Epidermal melanocyte (primary cell): ENCODE measurements around the gene CDC14B.
A peak's percentile ranks its signal among the peaks of the same experiment; 100 is the strongest.
"Not testable (repeated sequence)": the region's sequence is repeated elsewhere in the genome, so short reads cannot be mapped to it uniquely, and the experiment has no call there.

Source experiments
- DNase-seq: peaks from one replicate; pipeline ENCODE4 v3.0.0; 2011; ENCODE audit warnings: low spot score; ENCODE audit not compliant: insufficient read length

CDC14B gene

GRCh38 chr9:96587338-96588315, 32.0 kb downstream of the CDC14B start:
- no peak for DNase-seq

GRCh38 chr9:96585426-96585825, 34.2 kb downstream of the CDC14B start:
- DNase-seq = no peak

GRCh38 chr9:96582199-96582598, 37.4 kb downstream of the CDC14B start:
- not testable (repeated sequence) for DNase-seq

GRCh38 chr9:96581786-96582185, 37.9 kb downstream of the CDC14B start:
- DNase-seq = no peak

GRCh38 chr9:96581301-96581700, 38.3 kb downstream of the CDC14B start:
- DNase-seq = no peak

- DNase-seq = no peak
Observed at GRCh38 chr9:96574931-96575351, 44.7 kb downstream of the CDC14B start.

- DNase-seq = no peak
Observed at GRCh38 chr9:96574455-96574854, 45.2 kb downstream of the CDC14B start.

- DNase-seq = no peak
Observed at GRCh38 chr9:96567203-96567700, 52.4 kb downstream of the CDC14B start.

- peak; percentile 65 for DNase-seq
Observed at GRCh38 chr9:96566498-96567202, 53.0 kb downstream of the CDC14B start.

- DNase-seq = peak; percentile 47
Observed at GRCh38 chr9:96565671-96566497, 53.8 kb downstream of the CDC14B start.

- DNase-seq = no peak
Observed at GRCh38 chr9:96564217-96564616, 55.4 kb downstream of the CDC14B start.

- DNase-seq = no peak
Observed at GRCh38 chr9:96559339-96559943, 60.2 kb downstream of the CDC14B start.

GRCh38 chr9:96557921-96558320, 61.7 kb downstream of the CDC14B start:
- DNase-seq = no peak

GRCh38 chr9:96556701-96557461, 62.8 kb downstream of the CDC14B start:
- DNase-seq = no peak

GRCh38 chr9:96555567-96556386, 63.9 kb downstream of the CDC14B start:
- no peak for DNase-seq

- no peak for DNase-seq
Observed at GRCh38 chr9:96554801-96555566, 64.7 kb downstream of the CDC14B start.

- no peak for DNase-seq
Observed at GRCh38 chr9:96554326-96554725, 65.3 kb downstream of the CDC14B start.

GRCh38 chr9:96553070-96553469, 66.6 kb downstream of the CDC14B start:
- DNase-seq = no peak

GRCh38 chr9:96551403-96551802, 68.2 kb downstream of the CDC14B start:
- no peak for DNase-seq
